NCI-H2171 treated with DMSO at 0.1 percent for 48 hours (cell line): Measurements from ENCODE around the gene IL3RA.

Experiments used
- DNase-seq: peaks from one replicate; lab custom pipeline; 2025; lab: John Stamatoyannopoulos, UW

IL3RA gene

DNA sequence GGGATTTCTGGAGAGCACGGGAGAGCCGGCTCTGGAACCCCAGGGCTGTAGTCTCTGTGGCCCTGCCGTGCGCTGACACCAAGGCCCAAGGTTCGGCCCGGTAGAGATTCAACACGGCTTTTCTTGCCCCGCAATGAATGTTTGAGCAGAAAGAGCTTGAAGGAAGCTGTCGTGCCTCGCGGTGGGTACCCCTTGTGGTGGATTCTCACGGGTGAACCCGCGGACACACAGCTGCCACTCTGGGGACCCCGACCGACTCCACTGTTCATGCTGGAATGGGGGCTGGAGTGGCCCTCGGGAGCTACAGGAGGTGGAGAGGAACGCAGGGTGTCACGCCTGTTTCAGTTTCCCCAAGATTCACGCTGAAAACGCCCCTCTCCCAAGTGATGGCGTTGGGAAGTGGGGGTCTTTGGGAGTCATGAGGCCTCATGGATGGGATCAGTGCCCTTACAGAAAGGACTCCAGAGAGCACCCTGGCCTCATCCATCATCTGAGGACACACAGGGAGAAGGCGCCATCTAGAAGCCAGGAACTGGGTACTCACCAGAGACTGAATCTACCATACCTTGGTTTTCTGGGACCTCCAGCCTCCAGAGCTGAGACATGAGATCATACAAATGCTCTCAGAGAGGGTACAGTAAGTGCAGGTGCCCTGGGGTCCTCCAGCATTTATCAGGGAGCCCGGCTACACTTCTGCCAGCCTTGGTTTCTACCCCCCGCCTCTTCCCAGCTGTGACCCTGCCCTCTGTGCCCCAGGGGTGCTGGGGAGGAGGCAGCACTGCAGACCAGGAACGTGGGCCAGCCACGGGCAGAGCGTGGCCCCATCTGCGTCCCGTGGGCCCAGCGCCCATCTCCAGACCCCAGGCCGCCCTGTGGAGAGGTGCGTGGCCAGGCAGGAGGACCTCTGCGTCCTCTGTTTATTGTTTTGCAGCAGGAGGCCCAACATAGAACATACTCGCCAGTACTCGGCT, 49.0 kb downstream of the IL3RA start:
- DNase-seq = no peak

- DNase-seq = no peak
Measured at GRCh38 chrX:1386338-1387127, 49.9 kb downstream of the IL3RA start.

GRCh38 chrX:1387141-1387776, 50.7 kb downstream of the IL3RA start:
- DNase-seq = no peak

- DNase-seq = no peak
Measured at GRCh38 chrX:1388651-1389050, 52.1 kb downstream of the IL3RA start.

- no peak for DNase-seq
Measured at GRCh38 chrX:1389181-1389992, 52.8 kb downstream of the IL3RA start.

- DNase-seq = no peak
Measured at GRCh38 chrX:1389993-1390285, 53.4 kb downstream of the IL3RA start.

GRCh38 chrX:1390621-1391369, 54.2 kb downstream of the IL3RA start:
- no peak for DNase-seq

- no peak for DNase-seq
Measured at GRCh38 chrX:1391370-1391706, 54.8 kb downstream of the IL3RA start.

DNA sequence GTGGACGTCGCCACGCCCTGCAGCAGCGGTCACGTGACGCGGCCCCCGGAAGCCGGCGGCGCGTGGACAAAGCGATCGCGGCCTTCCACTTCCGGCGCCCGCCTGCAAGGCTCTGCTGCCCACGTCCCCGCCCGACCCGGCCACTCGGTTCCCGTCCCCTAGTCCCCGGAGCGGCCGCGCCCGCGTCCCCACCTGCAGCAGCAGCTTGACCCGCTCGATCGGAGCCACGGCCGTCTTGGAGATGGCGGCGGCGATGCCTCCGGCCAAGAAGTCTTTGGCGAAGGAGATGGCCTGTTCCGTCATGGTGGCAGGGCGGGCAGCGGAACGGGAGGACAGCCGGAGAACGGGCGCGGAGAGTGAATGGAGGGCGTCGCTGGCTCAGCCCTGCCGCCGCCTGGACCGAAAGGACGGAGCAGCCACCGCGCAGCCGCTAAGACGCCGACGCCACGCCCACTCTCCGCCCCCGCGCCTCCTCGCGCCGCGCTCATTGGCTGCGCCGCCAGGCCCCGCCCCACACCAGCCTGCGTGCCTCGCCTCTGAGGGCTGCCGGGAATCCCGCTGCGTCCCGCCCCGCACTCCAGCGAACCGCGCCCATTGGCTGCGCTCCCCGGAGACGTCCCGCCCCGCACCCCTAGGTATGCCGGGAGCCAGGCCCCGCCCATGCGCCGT, 55.3 kb downstream of the IL3RA start, which contains the start of gene SLC25A6:
TSS of gene SLC25A6 (minus strand) at position 407 of the 669 bp plus-strand sequence. CDS start at position 303, 104 bp downstream.
- no peak for DNase-seq

DNA sequence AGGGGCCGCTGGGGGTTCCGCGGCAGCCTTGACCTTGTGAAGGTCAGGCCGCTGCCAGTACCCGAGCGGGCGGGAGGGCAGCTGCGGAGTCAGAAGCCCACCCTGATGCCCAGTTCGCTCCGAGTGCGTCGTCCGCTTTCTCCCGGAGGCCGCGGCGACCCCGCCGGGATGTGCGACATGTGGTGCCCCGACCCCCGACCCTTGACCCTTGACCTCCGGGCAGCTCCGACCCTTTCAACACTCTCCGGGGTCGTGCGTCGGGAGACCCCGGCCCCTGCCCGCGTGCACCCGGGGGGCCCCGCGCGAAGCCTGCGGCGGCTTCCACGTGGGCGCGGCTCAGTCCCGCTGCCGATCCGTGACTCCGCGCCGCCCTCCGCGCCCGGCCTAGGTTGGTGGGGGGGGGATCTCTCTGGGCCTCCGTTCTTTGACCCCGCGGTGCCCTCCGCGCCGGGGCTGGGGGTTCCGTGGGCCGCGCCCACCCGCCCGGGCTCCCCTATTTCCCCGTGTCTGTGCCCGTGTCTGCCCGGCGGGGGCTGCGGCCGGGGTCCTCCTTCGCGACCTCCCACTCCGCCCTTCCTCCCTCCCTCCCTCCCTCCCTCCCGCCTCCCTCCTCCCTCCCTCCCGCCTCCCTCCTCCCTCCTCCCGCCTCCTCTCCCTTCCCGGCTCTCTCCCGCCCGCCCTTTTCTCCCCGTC, 55.9 kb downstream of the IL3RA start:
- no peak for DNase-seq

- DNase-seq = no peak
Measured at GRCh38 chrX:1393871-1394615, 57.5 kb downstream of the IL3RA start.

- no peak for DNase-seq
Measured at GRCh38 chrX:1394731-1395501, 58.3 kb downstream of the IL3RA start.

- DNase-seq = no peak
Measured at GRCh38 chrX:1395646-1396216, 59.1 kb downstream of the IL3RA start.

GRCh38 chrX:1397001-1397400, 60.4 kb downstream of the IL3RA start:
- no peak for DNase-seq

DNA sequence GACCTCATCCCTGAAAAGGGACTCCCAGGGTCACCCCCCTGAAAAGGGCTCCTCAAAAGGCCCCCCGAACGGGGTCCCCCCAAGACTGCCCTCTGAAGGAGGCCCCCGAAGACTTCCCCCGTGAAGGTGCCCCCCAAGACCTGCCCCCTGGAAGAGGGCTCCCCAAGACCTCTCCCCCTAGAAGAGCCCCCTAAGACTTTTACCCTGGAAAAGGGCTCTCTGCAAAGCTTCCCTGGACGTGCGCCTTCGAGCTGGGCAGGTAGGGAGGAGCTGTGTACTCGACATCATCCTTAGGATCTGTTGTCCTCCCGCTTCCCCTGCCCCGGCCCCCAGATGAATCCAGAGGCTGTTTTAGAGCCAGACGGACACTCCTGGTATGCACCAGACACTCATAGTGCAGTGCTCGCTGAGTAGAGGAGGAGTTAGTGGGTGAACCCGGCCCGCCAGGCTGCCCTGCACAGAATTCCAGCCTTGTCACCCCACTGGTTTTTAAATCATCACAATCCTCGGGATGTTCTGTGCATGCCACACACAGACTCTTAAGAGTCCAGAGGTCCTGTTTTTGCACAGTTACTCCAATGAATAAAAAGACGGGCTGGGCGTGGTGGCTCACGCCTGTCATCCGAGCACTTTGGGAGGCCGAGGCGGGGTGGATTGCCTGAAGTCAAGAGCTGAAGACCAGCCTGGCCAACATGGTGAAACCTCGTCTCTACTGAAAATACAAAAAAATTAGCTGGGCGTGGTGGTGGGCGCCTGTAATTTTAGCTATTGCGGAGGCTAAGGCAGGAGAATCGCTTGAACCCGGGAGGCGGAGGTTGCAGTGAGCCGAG, 61.1 kb downstream of the IL3RA start:
- no peak for DNase-seq

GRCh38 chrX:1398431-1399340, 62.1 kb downstream of the IL3RA start:
- DNase-seq = no peak
